HG03280 (cell line): Measurements from ENCODE around the gene ENPP4.
"Not testable (repeated sequence)": the region's sequence is repeated elsewhere in the genome, so short reads cannot be mapped to it uniquely, and the experiment has no call there.

ENCODE experiments used
- ATAC-seq: cut with Tn5 transposase; IDR thresholded peaks from one replicate; pipeline ENCODE4 v1.9.1; 2021; ENCODE audit warnings: mild to moderate bottlenecking, moderate library complexity; ENCODE audit not compliant: unreplicated experiment

Gene ENPP4

DNA sequence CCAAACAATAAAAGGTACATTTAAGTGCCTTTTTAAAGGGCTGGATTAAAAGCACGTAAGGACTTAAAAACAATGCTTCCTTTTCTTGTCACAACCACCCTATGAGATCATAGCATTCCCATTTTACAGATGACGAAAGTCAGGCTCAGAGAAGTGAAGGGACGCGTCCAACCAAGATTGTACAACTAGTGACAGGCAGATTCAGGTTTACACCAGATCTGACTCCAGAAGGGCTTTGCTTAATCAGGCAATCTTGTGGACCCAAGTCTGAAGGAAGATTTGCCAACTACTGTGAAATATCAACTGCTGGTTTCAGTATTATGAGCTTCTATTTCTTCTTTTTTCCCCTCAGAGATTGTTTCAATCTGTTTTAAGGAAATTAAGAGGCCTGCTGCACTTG, 877 bp downstream of the ENPP4 start:
- no peak for ATAC-seq

DNA sequence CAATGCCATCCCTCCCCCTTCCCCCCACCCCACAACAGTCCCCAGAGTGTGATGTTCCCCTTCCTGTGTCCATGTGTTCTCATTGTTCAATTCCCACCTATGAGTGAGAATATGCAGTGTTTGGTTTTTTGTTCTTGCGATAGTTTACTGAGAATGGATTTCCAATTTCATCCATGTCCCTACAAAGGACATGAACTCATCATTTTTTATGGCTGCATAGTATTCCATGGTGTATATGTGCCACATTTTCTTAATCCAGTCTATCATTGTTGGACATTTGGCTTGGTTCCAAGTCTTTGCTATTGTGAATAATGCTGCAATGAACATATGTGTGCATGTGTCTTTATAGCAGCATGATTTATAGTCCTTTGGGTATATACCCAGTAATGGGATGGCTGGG, 1.5 kb downstream of the ENPP4 start:
- ATAC-seq, result not testable (repeated sequence)

GRCh38 chr6:46134216-46134615, 4.4 kb downstream of the ENPP4 start:
- no peak for ATAC-seq

- ATAC-seq, result no peak
These were observed 5.4 kb downstream of the ENPP4 start for GRCh38 chr6:46135176-46135575.

- ATAC-seq, result no peak
These were observed 7.0 kb downstream of the ENPP4 start for GRCh38 chr6:46136831-46137230.

DNA sequence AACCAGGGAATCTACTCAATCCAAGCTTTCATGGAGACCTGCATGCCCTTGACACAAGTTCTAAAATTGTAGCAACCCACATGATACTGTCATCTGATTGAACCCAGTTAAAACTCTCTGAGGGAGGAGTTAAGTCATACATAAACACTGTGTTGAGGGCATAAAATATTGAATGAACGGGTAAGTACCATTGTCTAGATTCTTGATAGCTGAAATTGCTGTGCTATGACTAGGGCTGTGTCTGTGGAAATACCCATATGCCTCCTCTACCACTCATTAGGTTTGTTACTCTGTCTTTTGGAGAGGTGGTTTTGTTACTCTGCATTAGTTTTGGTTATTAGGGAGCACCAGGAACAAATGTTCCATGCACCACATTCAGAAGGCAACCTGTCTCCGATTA, 7.6 kb downstream of the ENPP4 start:
- ATAC-seq, result no peak

GRCh38 chr6:46138281-46138680, 8.5 kb downstream of the ENPP4 start:
- ATAC-seq, result peak; percentile 44

GRCh38 chr6:46144270-46144669, 14.5 kb downstream of the ENPP4 start:
- ATAC-seq, result no peak

DNA sequence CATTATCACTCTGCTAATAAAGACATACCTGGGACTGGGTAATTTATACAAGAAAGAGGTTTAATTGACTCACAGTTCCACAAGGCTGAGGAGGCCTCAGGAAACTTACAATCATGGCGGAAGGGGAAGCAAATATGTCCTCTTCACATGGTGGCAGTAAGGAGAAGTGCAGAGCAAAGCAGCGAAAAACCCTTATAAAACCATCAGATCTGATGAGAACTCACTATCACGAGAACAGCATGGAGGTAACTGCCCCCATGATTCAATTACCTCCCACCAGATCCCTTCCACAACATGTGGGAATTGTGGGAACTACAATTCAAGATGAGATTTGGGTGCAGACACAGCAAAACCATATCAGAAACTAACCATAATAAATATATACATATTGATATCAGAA, 19.3 kb downstream of the ENPP4 start:
- ATAC-seq, result not testable (repeated sequence)

- no peak for ATAC-seq
These were observed 26.9 kb downstream of the ENPP4 start for GRCh38 chr6:46156701-46157100.

DNA sequence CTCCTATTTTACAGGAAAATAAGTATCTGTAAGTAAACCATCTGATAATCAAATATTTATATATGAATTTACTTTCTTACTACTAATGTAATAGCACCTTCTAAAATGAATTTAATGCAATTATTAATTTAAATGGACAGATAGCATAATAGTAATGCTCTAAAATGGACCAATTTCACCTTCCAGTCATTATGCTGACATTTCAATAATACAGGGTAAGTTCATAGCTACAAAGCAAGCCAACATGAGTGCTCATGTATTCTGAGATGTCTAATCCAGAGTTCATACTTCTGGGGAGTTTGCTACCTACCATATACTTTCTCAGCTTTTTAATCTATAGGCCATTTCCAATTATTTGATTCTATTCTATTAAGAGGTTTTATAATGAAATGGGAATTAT, 29.4 kb downstream of the ENPP4 start:
- no peak for ATAC-seq

DNA sequence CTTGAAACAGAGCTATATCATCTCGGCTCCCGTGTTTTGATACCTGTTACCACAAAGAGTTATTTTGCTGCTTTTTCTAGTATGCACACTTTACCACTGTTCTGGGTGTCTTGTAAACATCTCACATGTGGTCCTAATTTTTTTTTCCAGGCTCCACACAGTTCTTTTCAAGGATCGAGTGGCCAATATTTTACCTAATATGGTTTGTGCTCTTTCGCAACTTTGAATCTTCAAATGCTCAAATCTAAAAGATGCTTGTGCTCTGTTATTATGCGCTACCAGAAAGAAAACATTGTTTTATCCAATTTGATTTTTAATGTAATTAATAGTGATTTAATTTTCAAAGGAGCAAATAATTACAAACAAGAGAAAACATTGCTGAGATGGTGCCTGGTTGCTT, 30.3 kb downstream of the ENPP4 start:
- no peak for ATAC-seq

- ATAC-seq, result peak; percentile 87
These were observed 40.8 kb downstream of the ENPP4 start, which contains the start of gene ENPP5 for GRCh38 chr6:46170357-46171289. TSS of gene ENPP5 (minus strand) at chr6:46170980. CDS start at chr6:46168262, 2,718 bp downstream.

DNA sequence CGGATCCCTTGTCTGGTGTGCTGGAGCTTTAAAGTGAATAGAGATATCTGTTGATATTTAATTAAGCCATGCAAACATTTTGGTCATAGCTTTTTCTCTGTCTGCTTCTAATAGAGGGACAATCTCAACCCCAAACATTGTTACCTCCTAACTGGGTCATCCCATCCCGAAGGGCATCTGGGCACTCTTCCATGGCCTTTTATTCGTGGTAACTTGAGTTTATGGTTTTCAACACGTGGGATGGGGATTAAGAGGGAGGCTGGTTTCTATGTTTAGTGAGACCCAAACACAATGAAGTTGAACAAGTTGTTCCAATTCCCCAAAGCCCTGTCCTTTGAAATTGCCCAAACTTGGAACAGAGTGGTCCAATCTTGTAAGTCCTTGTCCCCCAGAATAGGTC, 42.4 kb downstream of the ENPP4 start:
- ATAC-seq, result no peak

- ATAC-seq, result no peak
These were observed 45.1 kb downstream of the ENPP4 start for GRCh38 chr6:46174904-46175303.

DNA sequence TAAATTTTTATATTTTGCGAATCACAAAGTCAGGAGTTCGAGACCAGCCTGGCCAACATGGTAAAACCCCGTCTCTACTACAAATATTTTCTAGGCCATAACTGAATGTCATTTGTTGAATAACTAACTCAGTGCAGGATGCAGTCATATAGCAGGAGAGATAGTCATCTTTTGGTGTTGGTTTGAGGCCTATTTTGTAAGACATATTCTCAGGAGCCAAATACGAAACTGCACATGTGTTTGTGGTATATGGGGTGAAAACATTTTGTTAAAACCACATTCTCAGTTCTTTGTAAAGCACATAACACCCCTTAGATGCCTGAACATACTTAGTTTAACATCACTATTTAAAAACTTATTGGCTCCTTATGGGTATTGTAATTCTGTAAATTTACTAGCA, 45.7 kb downstream of the ENPP4 start:
- peak; percentile 77 for ATAC-seq

DNA sequence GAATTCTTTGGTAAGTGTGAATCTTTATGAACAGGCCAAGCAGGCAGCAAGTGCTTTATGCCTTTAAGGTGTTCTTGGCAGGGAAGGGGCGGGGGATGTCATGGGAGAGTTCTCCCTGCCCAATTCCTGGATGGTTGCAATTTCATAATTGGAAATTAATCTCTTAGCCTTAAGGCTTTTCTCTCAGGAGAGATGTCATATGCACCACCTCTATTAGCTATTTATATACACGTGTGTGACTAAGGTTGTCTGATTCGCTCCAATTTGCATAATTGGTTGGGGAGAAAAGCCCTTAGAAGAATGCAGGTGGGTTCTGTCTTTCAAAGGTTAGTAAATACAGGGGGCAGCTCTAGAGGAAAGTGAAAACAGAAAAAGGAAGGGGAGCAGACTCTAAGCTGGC, 46.2 kb downstream of the ENPP4 start:
- ATAC-seq, result no peak

GRCh38 chr6:46184114-46184513, 54.3 kb downstream of the ENPP4 start:
- no peak for ATAC-seq

- no peak for ATAC-seq
These were observed 56.8 kb downstream of the ENPP4 start for GRCh38 chr6:46186583-46186982.

DNA sequence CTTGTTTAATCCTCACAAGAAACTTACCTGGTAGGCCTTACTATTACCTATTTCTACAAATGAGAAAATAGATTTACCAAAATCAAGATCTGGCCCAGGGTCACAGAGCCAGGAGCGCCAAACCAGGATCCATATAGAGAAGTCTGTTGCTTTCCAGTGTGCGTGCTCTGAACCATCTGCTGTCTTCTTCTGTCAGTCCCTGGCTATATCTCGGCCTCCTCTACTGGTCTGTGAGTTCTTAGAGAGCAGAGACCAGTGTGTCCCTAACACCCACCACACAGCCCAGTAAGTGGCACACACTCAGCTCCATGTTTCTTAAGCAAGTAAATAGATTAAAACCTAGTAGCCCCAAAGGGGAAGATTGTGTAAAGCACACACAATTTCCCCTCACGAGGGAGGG, 59.9 kb downstream of the ENPP4 start:
- ATAC-seq, result no peak

- no peak for ATAC-seq
These were observed 61.1 kb downstream of the ENPP4 start for GRCh38 chr6:46190889-46191288.

GRCh38 chr6:46191961-46192360, 62.2 kb downstream of the ENPP4 start:
- no peak for ATAC-seq
